Measurements from ENCODE around the gene KIF26A. TPM values are rescaled to one million over a fixed set of nuclear protein-coding genes. Genes with fewer than 3 reads are reported as not detected.

The KIF26A gene
- total RNA-seq, 1 donor from 2014 or later = not detected

DNA sequence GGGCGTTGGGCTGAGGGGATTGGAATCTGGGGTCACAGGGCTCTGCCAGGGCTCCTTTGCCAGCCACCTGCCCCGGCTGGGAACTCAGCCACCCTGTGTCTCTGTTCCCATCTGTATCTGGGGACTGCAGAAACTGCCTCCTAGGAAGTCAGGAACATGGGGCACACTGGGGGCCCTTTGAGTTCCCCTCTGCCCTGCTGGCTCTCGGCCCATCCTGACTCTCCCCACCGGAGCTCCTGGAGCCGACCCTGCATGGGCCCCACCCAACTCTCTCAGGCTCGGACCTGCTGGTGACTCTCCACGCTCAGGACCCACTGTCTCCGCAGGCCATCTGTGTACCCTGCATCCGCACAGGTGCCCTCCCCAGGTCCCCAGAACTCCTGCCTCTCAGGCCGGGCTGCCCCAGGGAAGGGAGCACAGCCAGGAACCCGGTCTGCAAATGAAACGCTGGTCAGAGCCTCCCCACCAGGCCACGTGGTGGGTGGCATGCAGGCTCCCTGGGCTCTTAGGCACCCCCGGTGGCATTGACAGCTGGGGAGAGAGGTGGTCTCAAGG lies 82.8 kb downstream of the KIF26A start:
- CTCF ChIA-PET = no interaction called here
- Mint-ChIP-seq H3K36me3 (ENCODE audit: low read depth) (no peaks in the 10 kb centered on the region), H3K4me1 (peaks cover 15% of the 10 kb centered on the region), H3K27ac (no peak overlapping the region), H3K4me3 (no peak overlapping the region), H3K27me3 (peaks cover 14% of the 10 kb centered on the region), H3K9me3 (no peaks in the 10 kb centered on the region)
- POLR2A ChIA-PET = no interaction called here
- intact Hi-C loops (cut with micrococcal nuclease) = no loop called here
- no peak for DNase-seq
- TF ChIP-seq, protein P1, sequence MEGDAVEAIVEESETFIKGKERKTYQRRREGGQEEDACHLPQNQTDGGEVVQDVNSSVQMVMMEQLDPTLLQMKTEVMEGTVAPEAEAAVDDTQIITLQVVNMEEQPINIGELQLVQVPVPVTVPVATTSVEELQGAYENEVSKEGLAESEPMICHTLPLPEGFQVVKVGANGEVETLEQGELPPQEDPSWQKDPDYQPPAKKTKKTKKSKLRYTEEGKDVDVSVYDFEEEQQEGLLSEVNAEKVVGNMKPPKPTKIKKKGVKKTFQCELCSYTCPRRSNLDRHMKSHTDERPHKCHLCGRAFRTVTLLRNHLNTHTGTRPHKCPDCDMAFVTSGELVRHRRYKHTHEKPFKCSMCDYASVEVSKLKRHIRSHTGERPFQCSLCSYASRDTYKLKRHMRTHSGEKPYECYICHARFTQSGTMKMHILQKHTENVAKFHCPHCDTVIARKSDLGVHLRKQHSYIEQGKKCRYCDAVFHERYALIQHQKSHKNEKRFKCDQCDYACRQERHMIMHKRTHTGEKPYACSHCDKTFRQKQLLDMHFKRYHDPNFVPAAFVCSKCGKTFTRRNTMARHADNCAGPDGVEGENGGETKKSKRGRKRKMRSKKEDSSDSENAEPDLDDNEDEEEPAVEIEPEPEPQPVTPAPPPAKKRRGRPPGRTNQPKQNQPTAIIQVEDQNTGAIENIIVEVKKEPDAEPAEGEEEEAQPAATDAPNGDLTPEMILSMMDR (IDR thresholded peaks at IDR 0.05) = no peak
- no peak for ATAC-seq (ENCODE audit: low read depth)

DNA sequence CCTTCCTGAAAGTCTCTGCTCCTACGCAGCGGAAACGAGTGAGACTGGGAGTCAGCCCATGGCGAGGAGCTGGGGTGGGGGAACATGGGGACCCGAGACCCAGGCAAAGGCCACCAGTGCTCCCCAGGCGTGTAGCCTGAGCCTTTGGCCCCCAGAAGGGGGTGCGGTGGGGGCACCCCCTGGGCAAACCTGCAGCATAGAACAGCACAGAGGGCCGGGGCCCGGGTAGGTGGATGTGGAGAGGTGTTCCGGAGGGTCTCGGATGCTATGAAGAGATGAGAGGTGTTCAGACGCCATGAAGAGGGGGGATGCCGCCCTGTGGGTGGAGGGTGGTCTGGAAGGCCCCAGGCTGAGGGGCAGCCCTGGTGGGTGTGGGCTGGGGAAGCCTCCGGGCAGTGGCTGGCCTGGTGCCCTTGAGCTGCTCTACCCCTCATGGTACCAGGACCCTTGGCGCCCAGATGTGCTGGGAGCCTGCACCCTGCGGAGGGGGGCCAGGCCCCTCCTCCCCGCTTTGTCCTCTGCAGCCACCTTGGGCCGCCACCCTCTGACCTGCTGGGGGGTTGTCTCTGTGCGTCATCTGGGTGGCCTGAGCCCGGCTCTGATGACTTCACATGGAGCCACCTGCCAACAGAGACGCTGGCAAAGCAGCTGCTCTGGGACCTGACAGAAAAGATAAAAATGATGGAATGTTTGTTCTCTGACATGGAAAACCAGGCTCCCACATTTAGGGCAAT lies 83.4 kb downstream of the KIF26A start:
- Mint-ChIP-seq H3K9me3 (no peaks in the 10 kb centered on the region), H3K27me3 (peaks cover 18% of the 10 kb centered on the region), H3K36me3 (ENCODE audit: low read depth) (no peaks in the 10 kb centered on the region), H3K4me3 (no peak overlapping the region), H3K27ac (no peak overlapping the region), H3K4me1 (peaks cover 18% of the 10 kb centered on the region)
- POLR2A ChIA-PET = no interaction called here
- intact Hi-C loops (cut with micrococcal nuclease) = no loop called here
- DNase-seq = no peak
- ATAC-seq (ENCODE audit: low read depth) = no peak
- TF ChIP-seq, protein P1 (IDR thresholded peaks at IDR 0.05) = no peak
- CTCF ChIA-PET = no interaction called here

DNA sequence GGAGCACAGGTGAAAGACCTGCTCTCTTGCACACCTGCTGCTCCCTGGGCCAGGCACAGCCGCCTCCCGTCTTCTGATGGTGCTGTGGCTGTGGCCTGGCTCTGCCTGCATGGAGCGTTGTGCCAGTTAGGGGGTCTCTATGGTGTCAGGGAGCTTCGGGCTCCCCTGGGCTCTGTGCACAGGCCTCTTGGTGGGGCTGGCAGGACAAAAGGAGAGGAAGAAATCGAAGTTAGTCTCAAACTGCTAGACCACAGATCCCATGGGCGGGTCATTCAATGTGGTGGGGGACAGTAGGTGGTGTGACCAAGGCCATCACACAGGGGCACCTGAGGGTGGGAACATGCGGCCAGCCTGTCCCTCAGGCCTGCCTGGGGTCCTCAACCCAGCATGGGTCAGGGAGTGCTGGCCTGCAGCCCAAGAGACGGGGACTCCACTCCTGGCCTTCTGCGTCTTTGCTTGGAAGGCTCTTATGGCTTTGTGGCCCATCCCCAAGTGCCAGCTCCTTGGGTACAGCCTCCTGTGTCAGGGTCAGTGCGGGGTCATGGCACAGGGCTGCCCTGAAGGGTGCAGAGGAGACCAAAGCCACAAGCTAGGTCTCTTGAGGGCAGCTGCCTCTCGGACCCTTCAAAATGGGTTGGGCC lies 84.1 kb downstream of the KIF26A start:
- no peak overlapping the region for H3K4me3 Mint-ChIP-seq
- intact Hi-C loops (cut with micrococcal nuclease) = no loop called here
- peaks cover 18% of the 10 kb centered on the region for H3K27me3 Mint-ChIP-seq
- TF ChIP-seq, protein P1 (IDR thresholded peaks at IDR 0.05) = no peak
- CTCF ChIA-PET = no interaction called here
- DNase-seq (no peak), ATAC-seq (ENCODE audit: low read depth) (no peak)
- H3K27ac Mint-ChIP-seq = no peak overlapping the region
- POLR2A ChIA-PET = no interaction called here
- H3K36me3 Mint-ChIP-seq (ENCODE audit: low read depth) = no peaks in the 10 kb centered on the region
- peaks cover 18% of the 10 kb centered on the region for H3K4me1 Mint-ChIP-seq
- no peaks in the 10 kb centered on the region for H3K9me3 Mint-ChIP-seq

DNA sequence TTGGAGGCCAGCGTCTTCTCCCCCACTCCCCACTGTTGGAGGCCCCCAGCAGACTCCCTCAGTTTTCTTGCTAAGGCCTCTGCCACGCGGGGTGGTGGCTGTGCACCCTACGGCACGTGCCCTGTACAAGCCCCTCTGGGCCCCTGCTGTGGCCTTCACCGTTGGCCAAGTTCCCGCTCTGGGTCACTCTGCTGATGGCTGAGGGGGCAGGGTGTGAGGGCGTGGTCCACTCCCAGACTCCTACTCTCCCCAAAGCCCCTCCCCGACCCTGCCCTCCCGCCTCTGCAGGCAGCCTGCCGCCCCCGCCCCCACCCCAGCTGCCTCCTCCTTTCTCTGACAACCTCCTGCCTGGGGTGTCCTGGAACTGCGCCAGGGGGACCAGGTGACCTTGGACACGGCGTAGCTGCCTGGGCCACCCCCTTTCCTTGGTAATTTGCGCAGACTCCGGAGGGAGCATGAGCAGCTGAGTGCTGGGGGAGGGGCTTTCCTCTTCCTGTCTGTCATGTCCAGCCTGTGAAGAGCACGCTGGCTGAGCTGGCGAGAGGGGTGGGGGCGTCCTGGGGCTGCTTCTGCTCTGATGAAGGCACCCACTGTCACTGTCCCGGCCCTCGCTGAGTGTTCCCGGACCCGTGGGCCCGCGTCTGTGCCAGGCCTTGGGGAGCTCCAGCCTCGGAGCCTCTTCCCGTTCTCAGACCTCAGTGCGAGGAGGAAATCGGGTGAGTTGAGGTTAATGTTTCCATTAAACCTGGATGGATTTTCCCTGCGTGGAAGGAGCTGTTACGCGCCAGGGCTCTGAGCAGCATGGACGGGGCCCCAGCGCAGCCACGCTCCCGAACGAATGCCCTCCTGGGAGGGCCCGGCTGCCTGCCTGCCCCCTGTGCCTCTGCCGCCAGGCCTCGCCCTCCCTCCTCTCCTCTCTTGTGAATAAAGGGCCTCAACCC lies 85.0 kb downstream of the KIF26A start:
- no peak for ATAC-seq (ENCODE audit: low read depth)
- Mint-ChIP-seq H3K36me3 (ENCODE audit: low read depth) (no peaks in the 10 kb centered on the region), H3K27me3 (peaks cover 18% of the 10 kb centered on the region), H3K4me3 (no peak overlapping the region), H3K4me1 (peaks cover 18% of the 10 kb centered on the region), H3K9me3 (peaks cover 3% of the 10 kb centered on the region), H3K27ac (no peak overlapping the region)
- CTCF ChIA-PET = interaction anchor here (0.9 kb wide), 1 partner anchor 15 kb away, joined by 4 read pairs; no protein-coding TSS in a partner anchor
- intact Hi-C loops (cut with micrococcal nuclease) = no loop called here
- DNase-seq = no peak
- POLR2A ChIA-PET = no interaction called here
- TF ChIP-seq, protein P1 (IDR thresholded peaks at IDR 0.05) = no peak

Data from activated B cell treated with CpG ODN at 0.5 μM for 24 hours (primary cell).